ENCODE measurements around the gene PDZD2. TPM values are rescaled to one million over a fixed set of nuclear protein-coding genes. Genes with fewer than 3 reads are reported as not detected.

Gene PDZD2
- total RNA-seq, 1 experiment from 2014 or later = 2.2 TPM

GRCh38 chr5:31846934-31847333, 208.0 kb downstream of the PDZD2 start:
- Histone ChIP-seq H3K4me1 (ENCODE audit: insufficient read depth, low read length, poor library complexity, severe bottlenecking) (peaks cover 4% of the 10 kb centered on the region), H3K9me3 (ENCODE audit: low read depth, low read length, poor library complexity, severe bottlenecking) (no peaks in the 10 kb centered on the region), H3K27me3 (replicated peaks; ENCODE audit: insufficient read depth, low read depth, low read length, poor library complexity) (no peaks in the 10 kb centered on the region), H3K27ac (ENCODE audit: low read depth, low read length, poor library complexity, severe bottlenecking) (no peak overlapping the region), H3K36me3 (ENCODE audit: insufficient read depth, low read length, poor library complexity, severe bottlenecking) (no peaks in the 10 kb centered on the region), H3K4me3 (ENCODE audit: low read depth, low read length, poor library complexity, severe bottlenecking) (no peak overlapping the region)
- no peak for TF ChIP-seq CTCF (conservative IDR thresholded peaks at IDR 0.05; ENCODE audit: low read depth, low read length)
- no peak for TF ChIP-seq EZH2 (IDR thresholded peaks at IDR 0.05; ENCODE audit: borderline replicate concordance, low read depth, low read length, poor library complexity, severe bottlenecking)
- CTCF ChIA-PET = no interaction called here
- intact Hi-C loops (cut with micrococcal nuclease; ENCODE audit: unreplicated experiment) = no loop called here
- no peak for DNase-seq (ENCODE audit: low spot score)
- POLR2A ChIA-PET (ENCODE audit: low non-redundant PET) = no interaction called here
- no TSS peak for BruUV-seq (replicated peaks)

GRCh38 chr5:31847354-31847753, 208.4 kb downstream of the PDZD2 start:
- TF ChIP-seq CTCF (conservative IDR thresholded peaks at IDR 0.05; ENCODE audit: low read depth, low read length) (no peak), EZH2 (IDR thresholded peaks at IDR 0.05; ENCODE audit: borderline replicate concordance, low read depth, low read length, poor library complexity, severe bottlenecking) (no peak)
- POLR2A ChIA-PET (ENCODE audit: low non-redundant PET) = no interaction called here
- BruUV-seq (replicated peaks) = no TSS peak
- no peak for DNase-seq (ENCODE audit: low spot score)
- Histone ChIP-seq H3K36me3 (ENCODE audit: insufficient read depth, low read length, poor library complexity, severe bottlenecking) (no peaks in the 10 kb centered on the region), H3K4me3 (ENCODE audit: low read depth, low read length, poor library complexity, severe bottlenecking) (no peak overlapping the region), H3K4me1 (ENCODE audit: insufficient read depth, low read length, poor library complexity, severe bottlenecking) (peaks cover 4% of the 10 kb centered on the region), H3K27ac (ENCODE audit: low read depth, low read length, poor library complexity, severe bottlenecking) (no peak overlapping the region), H3K9me3 (ENCODE audit: low read depth, low read length, poor library complexity, severe bottlenecking) (no peaks in the 10 kb centered on the region), H3K27me3 (replicated peaks; ENCODE audit: insufficient read depth, low read depth, low read length, poor library complexity) (no peaks in the 10 kb centered on the region)
- intact Hi-C loops (cut with micrococcal nuclease; ENCODE audit: unreplicated experiment) = no loop called here
- CTCF ChIA-PET = no interaction called here

GRCh38 chr5:31850981-31851689, 212.2 kb downstream of the PDZD2 start:
- TF ChIP-seq CTCF (conservative IDR thresholded peaks at IDR 0.05; ENCODE audit: low read depth, low read length) = no peak
- no peak for TF ChIP-seq EZH2 (IDR thresholded peaks at IDR 0.05; ENCODE audit: borderline replicate concordance, low read depth, low read length, poor library complexity, severe bottlenecking)
- intact Hi-C loops (cut with micrococcal nuclease; ENCODE audit: unreplicated experiment) = no loop called here
- no TSS peak for BruUV-seq (replicated peaks)

More at GRCh38 chr5:31850981-31851689, 212.2 kb downstream of the PDZD2 start:
- peak; percentile 76 for DNase-seq (ENCODE audit: low spot score)
- ChIA-PET POLR2A (ENCODE audit: low non-redundant PET) (no interaction called here), CTCF (no interaction called here)
- no peaks in the 10 kb centered on the region for H3K36me3 ChIP-seq (ENCODE audit: insufficient read depth, low read length, poor library complexity, severe bottlenecking)
- no peak overlapping the region for H3K4me3 ChIP-seq (ENCODE audit: low read depth, low read length, poor library complexity, severe bottlenecking)
- H3K27ac ChIP-seq (ENCODE audit: low read depth, low read length, poor library complexity, severe bottlenecking) = no peak overlapping the region
- no peaks in the 10 kb centered on the region for H3K9me3 ChIP-seq (ENCODE audit: low read depth, low read length, poor library complexity, severe bottlenecking)
- H3K4me1 ChIP-seq (ENCODE audit: insufficient read depth, low read length, poor library complexity, severe bottlenecking) = peaks cover 24% of the 10 kb centered on the region
- no peaks in the 10 kb centered on the region for H3K27me3 ChIP-seq (replicated peaks; ENCODE audit: insufficient read depth, low read depth, low read length, poor library complexity)
